ELF-1 (cell line): ENCODE results near the gene HMCN2.
"Not testable (repeated sequence)": the region's sequence is repeated elsewhere in the genome, so short reads cannot be mapped to it uniquely, and the experiment has no call there.

Experiments used
- DNase-seq: peaks from one replicate; pipeline ENCODE4 v3.0.0-alpha.2; 2016; ENCODE audit warnings: low read depth, low spot score

The HMCN2 gene

DNA sequence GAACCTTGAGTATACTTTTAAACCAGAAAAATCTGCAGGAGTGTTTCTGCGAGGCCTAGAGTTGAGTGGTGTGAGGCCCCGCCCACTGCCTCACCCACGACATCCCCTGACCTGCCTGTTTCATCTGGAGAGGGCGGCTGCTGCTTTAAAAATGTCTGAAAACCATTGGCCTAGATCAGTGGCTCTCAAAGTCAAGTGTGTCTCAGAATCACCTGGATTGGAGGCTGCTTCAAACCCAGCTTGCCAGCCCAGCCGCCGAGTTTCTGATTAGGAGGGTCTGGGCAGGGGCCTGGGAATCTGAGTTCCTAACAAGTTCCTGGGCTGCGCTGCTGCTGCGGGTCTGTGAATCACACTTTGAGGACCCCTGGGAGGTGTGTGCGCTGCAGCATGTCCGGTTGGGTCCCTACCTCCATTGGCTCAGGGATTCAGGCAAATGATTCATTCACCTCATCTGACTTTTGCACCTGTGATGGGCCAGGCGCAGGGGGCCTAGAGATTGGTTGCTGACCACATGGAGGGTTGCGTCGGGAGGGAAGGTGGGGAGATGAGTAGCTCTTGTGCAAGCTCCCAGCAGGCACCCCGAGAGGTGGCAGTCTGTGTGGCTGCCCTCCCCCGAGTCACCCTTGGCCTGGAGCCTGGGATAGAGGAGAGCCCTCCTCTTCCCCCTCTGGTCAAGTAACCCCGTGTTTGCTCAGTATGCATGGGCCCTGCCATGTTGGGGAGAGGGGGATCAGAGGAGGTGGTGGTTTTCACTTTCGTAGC, 27.6 kb upstream of the HMCN2 start:
- DNase-seq: no peak

DNA sequence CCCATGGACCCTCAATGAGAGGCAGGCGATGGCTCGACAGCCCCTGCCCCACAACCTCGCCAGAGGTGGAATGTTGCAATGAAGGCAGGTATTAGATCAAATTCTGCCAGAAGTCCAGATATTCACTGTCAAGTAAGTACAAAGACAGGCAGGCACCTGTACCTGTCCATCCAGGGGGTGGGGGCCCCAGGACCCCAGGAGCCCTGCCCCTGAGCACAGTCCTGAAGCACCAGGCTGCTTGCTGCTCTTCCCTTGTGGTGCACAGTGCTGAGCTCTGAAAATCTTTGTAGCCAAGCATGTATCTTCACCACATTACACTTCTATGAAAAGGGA, 26.2 kb upstream of the HMCN2 start:
- DNase-seq: no peak

GRCh38 chr9:130239741-130240241, 25.8 kb upstream of the HMCN2 start:
- no peak for DNase-seq

GRCh38 chr9:130240410-130241197, 25.0 kb upstream of the HMCN2 start:
- DNase-seq: peak; percentile 70

GRCh38 chr9:130241198-130241535, 24.4 kb upstream of the HMCN2 start:
- DNase-seq: no peak

DNA sequence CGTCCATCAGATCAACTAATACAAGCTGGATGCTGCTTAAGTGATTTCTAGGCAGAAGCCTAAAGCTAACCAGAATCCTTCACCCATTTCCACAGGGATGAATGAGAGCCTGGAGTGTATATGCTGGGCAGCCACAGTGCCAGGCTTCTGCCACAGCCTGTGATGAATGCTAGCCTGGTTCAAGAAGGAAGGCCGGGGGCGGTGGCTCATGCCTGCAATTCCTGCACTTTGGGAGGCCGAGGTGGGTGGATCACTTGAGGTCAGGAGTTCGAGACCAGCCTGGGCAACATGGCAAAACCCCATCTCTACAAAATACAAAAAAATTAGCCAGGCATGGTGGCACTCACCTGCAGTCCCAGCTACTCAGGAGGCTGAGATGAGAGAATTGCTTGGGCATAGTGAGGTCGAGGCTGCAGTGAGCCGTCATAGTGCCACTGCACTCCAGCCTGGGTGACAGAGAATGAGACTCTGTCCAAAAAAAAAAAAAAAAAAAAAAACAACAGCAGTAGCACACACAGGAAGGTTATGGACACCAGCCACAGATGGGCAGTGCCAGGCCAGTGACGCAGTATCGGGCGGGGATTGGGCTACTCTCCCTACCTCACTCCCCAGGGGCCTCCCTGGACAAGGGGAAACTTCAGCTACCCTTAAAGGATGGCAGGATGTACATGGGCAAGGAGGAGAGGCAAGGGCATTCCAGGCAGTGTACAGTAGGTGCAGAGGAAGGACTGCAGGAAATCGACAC, 23.1 kb upstream of the HMCN2 start:
- DNase-seq: no peak

DNA sequence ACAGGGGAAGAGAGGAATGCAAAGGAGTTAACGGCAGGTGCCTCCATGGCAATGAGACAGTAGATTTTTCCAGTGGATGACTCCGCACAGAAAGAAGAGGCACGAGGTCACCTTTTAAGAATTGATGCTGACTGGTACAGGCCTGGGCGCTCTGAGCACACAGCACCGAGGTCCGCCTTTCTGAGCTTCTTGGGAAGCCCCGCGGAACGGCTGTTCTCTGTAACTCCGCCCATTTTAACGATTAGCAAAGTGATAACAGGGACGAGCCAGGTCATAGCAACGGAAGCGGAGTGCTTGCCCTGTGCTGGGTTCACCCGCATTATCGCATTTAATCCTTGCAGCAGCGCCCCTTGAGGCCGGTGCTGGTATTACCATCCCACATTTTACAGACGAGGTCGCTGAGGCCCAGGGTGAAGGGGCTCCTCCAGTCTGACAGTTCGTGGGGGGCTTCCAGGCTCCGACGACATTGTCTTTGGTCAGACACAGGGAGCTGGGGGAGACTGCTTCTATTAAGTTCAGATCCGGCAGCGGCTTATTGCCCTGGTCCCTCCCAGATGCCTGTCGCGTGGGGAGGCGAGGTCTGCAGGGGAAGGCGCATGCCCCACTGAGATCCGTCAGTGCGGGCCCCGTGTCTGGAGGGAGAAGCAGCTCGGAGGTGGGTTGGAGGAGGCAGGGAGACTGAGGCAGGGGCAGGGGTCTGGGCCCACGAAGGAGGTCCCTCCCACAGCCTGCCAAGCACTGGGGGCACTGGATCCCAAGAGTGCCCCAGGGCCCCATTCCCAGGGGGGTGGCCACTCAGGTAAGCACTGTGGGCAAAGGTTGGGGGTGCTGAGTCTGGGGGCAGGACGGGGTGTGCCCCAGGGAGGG, 22.3 kb upstream of the HMCN2 start:
- peak; percentile 83 for DNase-seq

DNA sequence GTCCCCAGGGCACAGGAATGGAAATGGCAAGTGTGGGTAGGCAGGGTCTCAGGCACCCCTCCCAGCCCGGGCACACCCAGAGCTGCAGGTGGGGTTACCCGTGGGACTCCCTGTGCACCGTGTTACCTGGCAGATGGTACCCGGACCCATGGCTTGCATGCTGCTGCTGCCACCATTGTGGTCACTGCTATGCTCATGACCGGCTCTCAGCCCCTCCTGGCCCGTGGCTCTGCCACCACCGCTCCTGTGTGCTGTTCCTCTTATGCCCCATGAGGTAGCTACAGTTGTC, 21.7 kb upstream of the HMCN2 start:
- DNase-seq: no peak

GRCh38 chr9:130244548-130245165, 20.9 kb upstream of the HMCN2 start:
- DNase-seq: no peak

- DNase-seq: no peak
These were observed 20.1 kb upstream of the HMCN2 start for GRCh38 chr9:130245474-130245873.

- no peak for DNase-seq
These were observed 19.4 kb upstream of the HMCN2 start for GRCh38 chr9:130246126-130246525.

DNA sequence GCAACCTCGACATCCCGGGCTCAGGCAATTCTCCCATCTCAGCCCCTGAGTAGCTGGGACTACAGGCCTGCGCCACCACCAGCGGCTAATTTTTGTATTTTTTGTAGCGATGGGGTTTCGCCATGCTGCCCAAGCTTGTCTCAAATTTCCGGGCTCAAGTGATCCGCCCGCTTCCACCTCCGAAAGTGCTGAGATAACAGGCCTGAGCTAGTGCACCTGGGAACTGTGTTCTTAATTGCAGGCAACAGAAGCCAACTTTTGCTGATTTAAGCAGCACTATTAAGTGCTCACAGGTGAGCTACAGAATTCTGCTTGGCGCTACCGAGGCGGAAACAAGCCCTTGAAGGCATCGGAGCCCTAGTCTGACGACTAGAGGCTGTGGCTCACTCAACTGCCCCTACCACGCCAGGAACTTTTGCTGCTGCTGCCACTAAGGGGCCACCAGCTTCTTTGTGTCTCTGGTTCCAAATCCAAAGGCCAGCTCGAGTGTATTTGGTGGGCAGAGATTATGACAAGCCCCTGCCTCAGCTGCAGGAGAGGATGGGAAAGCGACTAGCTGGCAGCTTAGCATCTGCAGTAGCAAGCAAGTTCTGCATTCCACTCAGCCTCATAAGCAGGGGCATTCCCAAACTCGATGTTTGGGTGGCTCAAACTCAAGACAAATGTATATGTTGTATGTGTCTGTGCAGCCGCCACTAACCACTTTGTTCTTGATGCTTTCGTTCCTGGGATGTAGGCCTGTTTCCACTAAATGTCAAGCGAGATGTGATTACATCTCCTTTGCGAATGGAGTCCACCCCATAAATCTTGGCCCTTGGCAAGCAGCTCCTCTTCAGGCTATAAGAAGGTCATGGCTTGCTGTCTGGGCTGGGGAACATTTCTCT, 10.6 kb upstream of the HMCN2 start:
- DNase-seq: no peak

- DNase-seq: no peak
These were observed 9.9 kb upstream of the HMCN2 start for GRCh38 chr9:130255631-130256134.

DNA sequence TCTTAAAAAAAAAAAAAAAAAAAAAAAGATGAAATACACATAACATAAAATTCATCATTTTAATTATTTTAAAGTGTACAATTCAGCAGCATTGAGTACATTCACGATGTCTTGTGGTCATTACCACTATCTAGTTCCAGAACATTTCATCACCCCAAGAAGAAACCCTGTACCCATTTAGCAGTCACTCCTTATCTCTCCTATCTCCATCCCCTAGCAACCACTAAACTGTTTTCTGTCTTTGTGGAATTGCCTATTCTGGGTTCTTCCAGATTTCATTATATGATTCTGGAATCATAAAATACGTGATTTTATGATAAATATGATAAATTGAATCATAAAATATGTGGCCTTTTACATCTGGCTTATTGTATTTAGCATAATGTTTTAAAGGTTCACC, 8.9 kb upstream of the HMCN2 start:
- no peak for DNase-seq

- not testable (repeated sequence) for DNase-seq
These were observed 7.4 kb upstream of the HMCN2 start for GRCh38 chr9:130258137-130258536.

DNA sequence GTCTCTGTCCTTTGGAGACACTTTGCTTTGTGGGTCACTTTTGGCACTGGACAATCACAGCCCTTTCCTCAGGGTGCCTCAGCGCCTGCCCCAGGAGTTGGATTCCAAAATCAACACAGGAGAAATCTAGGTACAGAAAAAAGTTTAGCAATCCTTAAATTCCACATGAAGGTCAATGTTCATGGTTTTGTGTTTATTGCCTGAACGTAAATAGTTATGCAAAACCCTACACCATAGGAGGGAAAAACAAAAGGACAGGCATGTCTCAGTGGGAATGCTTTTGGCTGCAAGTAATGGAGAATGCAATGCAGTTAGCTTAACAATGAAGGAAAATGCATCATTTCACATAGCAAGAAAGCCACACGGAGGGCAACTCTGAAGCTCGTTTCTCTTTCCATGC, 6.5 kb upstream of the HMCN2 start:
- no peak for DNase-seq

DNA sequence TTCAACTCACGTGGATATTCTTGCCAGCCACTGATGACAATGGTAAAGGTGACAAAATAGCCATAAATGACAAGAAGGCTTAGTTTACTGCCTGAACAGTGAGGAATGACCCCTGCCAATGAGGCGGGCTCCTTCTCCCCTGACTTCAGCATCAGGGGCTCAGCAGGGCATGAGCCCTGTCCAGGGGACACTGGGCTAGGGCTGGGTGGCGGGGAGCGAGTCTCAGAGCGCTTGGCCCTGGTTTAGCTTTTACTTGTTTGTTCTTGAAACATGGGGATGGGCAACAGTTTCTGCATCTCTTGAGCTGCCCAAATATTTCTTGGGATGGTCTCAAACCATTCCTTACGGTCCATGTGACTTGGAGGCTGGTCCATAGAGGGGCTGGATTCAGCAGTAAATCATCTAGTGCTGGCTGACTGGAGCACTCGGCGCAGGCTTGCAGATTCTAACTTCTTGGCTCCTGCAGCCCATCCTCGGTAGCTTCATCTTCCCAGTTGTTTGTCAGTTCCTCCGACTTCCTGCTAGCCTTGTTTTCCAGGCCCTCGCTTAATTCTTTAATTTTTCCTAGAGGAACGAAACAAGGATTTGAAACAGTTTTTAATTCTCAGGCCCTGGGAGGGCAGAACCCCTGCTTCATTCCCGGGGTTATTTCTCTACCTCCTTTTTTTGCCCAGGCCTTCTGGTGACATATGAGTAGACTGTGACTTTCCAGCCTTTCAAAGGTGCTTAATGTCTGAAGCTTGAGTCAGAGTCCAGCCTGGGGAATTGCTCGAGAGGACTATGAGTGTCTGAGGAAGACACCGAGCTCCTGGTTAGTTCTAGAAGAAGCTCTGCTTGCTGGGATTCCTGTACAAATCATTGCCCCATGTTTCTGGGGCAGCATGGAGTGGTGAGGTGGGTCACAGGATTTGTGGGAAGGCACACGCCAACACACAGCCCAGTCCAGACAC, 4.5 kb upstream of the HMCN2 start:
- DNase-seq: no peak

GRCh38 chr9:130262061-130262745, 3.4 kb upstream of the HMCN2 start:
- no peak for DNase-seq
